DMS 273 (cell line): ENCODE measurements around the gene EPAS1.

ENCODE experiments used
- DNase-seq: peaks from one replicate; lab custom pipeline; 2025; ENCODE audit not compliant: unreplicated experiment; lab: John Stamatoyannopoulos, UW

Gene EPAS1

DNA sequence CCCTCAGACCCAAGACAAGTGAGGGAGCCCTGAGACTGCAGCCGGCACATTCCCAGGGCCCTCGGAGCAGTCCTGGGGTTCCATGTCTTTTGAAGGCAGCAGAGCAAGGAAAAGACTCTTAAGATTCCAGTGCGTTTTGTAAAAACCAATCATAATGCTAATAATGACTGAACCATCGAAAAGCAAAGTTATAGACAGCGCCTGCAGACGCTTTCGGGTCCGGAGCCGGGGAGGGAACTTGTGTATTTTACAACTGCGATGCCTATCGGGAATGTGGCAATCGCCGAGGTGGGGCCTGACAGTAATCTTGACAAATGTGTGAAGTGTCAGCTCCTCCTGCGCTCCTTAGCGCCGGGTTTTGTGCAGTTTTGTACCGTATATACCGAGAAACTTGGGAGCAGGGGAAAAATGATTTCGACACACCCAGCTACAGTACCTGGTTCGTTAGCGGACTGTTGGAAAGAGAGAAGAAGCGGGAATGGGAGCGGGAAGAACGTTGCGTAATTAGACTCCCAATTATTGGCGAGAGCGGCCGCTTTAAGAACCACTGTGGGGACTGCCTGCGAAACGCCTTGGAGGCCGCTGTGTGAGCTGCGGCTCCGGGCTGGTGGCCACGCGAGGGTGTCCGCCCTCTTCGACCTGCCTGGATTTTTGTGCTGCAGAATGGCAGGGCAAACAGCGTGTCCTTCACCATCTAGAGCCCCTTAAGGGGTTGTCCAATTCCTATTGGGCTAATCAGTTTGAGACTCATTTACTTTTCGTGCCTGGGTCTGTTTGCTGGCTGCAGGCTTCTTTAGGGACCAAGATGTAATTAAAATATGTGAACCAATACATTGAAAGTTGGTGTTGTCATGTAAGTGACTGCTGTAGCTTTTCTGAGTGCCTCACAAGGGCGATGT is 2.4 kb downstream of the EPAS1 start:
- peak; percentile 77 for DNase-seq

GRCh38 chr2:46300406-46300832 is 3.2 kb downstream of the EPAS1 start:
- no peak for DNase-seq

DNA sequence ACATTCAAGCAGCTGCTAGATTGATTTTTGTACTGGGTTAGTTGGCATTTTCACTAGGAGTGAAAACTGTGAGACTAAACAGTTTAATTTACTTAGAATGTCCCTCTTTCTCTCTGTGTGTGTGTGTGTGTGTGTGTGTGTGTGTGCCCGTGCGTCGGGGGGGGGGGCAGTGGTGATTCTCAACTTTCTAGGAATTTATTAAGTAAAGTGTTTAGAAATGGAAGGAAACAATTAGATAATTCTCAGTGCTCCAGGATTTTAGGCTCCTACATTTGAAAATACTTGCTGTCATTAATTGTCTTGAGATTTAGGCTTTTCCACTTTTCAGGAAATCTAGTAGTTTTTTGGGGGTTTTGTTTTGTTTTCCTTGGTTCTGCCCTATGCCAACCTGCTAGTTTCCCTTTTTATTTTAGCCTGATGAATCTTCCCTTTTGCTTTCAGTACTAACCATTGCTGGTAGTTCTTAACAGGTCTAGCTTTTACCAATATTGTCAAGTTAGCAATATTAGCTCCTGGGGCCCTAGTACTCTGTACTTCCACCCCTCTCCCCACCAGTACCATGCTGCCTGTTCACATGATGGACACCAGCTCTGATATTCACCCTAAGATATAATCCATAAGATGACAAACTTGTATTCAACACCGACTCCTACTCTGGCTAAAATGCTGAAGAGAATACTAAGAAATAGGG is 4.9 kb downstream of the EPAS1 start:
- no peak for DNase-seq

- no peak for DNase-seq
Observed at GRCh38 chr2:46303233-46303632, 6.0 kb downstream of the EPAS1 start.

DNA sequence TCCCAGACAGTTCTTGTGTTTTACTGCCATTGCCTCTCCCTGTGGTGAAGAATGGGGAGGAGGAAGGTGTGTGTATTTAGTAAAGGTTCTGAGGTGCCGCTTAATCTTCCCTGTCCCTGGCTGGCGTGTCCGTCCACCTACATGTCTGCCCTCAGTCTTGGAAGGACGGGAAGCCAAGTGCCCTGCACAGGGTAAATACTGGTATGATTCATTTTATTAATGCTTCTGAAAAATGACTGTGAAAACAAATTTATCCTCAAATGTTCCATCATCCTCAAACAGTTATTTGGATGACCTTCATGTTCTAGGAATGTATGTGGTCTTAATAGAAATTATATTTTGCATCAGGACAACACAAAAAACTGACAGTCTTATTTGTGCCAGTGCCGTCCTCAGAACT is 6.6 kb downstream of the EPAS1 start:
- DNase-seq = no peak

DNA sequence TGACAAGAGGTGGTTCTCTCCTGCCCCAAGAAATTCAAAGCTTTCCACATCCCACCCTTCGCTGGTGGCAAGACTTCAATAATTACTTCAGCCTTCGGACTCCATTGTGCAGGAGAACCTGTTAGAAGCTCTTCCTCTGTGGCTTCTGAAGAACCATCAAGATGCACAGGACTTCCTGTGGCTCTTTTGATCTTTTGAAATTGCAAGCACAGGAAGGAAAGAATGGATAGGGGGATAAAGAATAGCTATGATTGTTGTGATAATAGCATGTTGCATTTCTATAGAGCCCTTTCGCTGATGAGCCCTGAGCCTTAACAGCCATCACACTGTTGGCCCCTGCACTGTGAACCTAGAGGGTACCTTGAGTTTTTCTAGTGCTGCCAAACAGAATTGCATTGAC is 7.4 kb downstream of the EPAS1 start:
- DNase-seq = no peak

DNA sequence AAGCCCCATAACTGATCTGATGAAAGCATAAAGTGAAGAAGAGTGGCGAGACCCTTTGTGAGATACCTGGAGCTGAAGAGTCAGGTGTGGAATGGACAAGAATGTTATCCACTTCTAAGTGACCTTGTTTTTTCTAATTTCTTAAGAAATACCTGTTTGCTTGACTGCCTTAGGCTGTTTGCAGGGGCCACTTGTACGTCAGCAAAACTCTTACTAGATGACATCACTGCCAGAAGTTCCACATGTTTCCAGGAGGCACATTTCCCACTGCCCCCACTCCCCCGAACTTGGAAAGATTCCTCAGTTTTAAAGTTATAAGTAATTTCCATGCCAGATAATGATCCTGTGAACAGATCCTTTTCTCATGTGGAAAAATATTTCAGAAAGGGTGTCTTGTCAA is 8.0 kb downstream of the EPAS1 start:
- DNase-seq = no peak

- DNase-seq = no peak
Observed at GRCh38 chr2:46305767-46306166, 8.6 kb downstream of the EPAS1 start.

DNA sequence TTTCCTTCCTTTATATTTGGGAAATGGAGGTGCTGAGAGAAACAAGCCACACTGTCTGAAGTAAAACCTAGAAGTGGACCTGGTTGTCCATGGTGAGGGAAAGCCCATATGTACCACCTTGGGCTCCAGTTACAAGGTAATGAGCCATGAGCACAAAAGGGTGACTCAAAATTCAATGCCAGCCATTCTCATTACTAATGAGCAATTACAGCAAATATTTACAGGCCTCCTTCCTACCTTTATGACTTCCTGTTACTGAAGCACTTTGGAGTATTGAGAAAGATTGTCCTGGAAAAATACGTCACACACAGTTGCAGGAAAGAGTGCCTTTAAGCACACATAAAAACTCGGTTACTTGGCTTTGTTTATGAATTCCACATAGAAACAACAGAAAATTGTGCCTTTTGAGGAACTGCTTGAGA is 9.1 kb downstream of the EPAS1 start:
- DNase-seq = no peak

DNA sequence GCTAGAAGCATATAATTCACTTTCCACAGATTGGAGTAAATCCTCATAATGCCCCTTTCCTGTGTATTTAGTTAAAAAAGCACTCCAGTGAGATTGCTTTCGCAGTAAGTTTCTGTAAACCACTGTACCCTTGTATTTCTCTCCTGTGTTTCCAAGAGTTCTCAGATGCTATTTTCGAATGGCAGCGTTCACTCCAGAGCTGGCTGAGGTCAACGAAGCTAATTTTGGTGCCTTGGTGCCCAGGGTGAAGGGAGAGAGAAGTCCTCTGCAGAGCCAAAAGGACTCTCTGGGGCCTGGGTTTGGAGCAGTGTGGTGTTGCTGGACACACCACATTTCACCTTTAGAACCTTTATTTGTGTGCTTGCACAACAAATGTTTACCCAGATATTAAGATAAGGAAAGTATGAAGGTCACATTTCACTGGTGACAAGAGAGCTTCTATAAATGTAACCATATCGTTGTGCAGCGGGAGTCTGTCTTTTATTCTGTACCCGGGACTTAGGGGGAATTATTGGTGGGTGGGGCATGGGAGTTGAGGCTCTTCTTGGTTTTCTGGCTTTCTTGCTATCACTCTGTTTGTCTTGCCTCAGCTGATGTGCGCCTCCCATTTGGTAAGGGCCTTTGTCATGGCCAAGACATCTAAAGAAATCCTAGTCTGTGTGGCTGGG is 9.9 kb downstream of the EPAS1 start:
- no peak for DNase-seq

GRCh38 chr2:46308081-46308480 is 10.9 kb downstream of the EPAS1 start:
- DNase-seq = no peak

DNA sequence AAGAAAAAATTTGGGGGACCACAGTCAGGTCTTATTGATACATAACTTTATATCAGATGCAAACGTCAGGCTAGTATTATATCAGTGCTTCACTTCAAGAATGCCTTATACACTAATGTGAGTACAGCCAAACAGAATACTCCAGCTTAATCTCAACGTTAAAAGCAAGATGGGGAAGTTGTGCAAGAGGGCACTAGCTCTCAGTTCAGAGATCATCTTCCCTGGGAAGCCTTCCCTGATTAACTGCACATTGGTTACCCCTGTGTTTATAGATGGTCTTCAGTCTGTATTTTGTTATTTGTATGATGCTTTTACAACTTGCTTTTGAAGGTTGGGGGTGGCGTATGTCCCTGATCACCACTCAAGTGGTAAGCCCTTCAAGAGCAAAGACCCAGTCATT is 11.4 kb downstream of the EPAS1 start:
- no peak for DNase-seq

DNA sequence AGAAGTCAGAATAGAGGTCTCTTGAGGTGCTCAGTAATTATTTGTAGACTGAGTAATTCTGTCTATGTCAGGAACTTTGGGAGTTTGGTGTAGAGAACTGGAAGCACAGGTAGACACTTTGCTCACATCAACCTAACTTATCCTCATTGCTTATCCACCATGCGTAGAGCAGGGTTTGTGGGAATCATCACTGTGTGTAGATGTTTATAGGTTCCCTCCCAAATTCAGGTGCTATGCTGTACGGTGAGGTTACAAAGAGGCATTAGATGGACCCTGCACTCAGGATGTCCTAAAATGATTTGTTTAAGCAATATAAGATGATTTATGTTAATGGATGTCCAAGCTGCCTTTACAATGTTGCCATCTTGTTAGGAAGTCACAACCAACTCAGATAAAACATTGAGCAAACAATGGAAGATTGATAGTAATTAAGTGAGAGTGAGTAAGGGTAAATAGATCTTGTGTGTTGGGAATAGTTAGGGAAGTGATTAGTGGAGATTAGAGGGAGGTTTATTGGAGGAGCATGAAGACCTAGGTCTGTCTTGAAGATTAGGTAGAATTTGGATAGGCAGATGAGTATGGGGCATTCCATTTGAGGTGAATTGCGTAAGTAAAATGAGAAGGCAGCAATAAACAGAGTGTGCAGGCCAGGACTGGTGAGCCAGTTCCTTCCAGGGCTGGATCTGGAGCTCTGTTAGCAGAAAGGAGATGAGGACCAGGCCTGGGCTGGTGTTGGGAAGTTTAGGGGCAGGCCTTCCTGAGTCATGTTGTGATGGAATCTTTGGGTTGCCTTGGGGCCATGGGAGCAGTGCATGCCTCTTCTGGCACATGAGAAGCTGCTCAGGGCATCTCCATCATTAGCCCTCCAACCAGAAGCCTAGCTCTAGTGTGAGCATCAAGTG is 12.1 kb downstream of the EPAS1 start:
- no peak for DNase-seq

DNA sequence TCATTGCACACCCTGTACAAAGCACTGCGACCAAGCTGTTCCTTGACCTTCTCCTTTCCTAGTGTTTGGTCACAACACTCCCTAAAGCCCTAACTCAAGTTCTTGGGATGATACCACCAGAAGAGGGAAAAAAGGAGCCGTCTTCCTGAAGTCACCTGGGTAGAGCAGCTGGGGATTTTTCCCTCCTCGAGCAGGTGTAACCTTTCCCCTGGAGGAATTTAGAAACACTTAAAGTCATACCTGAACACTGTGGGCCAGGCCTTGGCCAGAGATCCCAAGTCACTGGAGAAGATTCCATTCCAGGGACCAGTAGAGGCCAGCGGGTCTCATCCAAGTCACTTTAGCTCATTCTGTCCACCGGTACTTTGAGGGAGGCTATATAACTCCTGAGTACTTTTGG is 13.2 kb downstream of the EPAS1 start:
- DNase-seq = no peak

GRCh38 chr2:46311651-46312223 is 14.5 kb downstream of the EPAS1 start:
- DNase-seq = no peak

GRCh38 chr2:46313063-46313462 is 15.9 kb downstream of the EPAS1 start:
- no peak for DNase-seq

DNA sequence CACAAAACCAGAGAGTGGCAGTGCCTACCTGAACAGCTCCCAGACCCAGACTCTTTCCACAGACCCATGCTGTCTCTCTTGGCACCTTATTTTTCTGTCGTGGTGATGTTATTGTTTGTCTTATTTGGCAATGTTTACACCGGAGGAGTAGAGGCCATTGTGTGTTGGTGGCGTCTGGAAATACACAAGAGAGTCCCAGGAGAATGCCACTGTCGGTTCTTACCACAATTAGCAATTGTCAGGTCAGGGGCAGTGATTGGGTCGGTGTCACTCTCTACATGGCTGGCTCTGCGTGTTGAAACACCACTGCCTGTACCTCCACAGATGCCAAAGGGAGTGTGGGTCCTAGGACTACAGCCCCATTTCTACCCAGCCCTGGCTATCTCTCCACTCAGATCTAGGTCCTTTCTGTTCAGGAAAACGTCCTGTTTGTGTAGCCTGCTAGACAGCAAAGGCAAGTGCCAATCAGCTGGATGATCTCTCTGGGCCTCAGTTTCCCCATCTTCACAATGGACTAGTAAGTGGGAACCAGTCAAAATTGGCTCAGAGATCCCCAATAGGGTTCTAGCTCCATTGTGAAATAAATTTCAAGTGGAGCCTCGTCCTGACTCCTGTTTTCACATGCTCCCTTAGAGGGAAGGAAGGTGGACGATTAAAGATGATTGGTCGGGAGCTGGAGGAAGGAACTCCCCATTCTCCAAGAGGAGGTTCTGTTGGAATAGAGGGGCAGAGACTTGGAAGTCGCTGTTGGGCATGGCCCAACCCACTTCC is 17.0 kb downstream of the EPAS1 start:
- DNase-seq = no peak

GRCh38 chr2:46315103-46315890 is 18.1 kb downstream of the EPAS1 start:
- DNase-seq = no peak

GRCh38 chr2:46317094-46317486 is 19.9 kb downstream of the EPAS1 start:
- no peak for DNase-seq
